22Rv1 (cell line): ENCODE results near the gene NFIA.

ENCODE experiments used
- ZFX ChIP-seq: fragments of 450-650 bp; IDR thresholded peaks from 2 replicates; pipeline ENCODE4 v1.6.1; 2017; ENCODE audit warnings: antibody characterized with exemption, borderline replicate concordance
- TF ChIP-seq, protein P1 (sequence below): fragments of 450-650 bp; IDR thresholded peaks from 2 replicates; pipeline ENCODE4 v1.5.1; 2017; ENCODE audit warnings: mild to moderate bottlenecking

DNA sequence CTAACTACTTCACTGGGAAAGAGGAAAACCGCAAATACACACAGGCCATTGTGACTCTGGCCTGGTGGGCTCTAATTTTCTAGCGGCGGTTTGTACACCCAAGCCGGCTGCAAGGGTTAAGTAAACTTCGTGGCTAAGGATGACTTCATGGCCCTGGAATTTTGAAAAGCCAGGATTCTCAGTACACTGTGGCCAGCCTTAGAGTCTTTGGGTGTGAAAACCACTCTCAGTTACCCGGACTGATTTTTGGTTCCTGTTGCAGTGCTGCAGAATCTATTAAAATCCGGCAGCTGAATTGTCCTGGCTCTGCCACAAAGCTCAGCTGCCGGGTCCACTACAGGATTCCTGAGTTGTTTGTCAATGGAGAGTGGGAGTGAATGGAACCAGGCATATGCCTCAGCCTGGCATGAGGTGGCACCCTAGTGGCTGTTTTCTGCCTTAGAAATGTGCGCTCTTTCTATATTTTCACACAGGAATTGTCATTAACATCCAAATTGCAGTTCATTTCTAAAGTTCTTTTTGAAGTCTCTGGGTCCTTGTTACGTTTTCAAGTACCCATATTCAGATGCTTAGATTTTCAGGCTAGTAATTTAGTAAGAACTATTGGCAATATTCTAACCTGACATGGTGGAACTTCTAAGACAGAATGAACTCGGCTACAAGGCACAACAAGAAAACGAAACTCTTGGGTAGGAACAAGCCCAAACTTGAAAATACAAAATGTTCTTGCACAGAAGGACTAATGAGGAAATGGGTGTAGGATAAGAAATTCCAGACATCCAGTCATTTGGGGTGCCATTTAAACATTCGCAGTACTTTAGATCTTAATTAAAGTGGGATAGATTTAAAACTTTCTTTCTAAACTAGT lies 255.9 kb downstream of the NFIA start:
- TF ChIP-seq, protein P1, sequence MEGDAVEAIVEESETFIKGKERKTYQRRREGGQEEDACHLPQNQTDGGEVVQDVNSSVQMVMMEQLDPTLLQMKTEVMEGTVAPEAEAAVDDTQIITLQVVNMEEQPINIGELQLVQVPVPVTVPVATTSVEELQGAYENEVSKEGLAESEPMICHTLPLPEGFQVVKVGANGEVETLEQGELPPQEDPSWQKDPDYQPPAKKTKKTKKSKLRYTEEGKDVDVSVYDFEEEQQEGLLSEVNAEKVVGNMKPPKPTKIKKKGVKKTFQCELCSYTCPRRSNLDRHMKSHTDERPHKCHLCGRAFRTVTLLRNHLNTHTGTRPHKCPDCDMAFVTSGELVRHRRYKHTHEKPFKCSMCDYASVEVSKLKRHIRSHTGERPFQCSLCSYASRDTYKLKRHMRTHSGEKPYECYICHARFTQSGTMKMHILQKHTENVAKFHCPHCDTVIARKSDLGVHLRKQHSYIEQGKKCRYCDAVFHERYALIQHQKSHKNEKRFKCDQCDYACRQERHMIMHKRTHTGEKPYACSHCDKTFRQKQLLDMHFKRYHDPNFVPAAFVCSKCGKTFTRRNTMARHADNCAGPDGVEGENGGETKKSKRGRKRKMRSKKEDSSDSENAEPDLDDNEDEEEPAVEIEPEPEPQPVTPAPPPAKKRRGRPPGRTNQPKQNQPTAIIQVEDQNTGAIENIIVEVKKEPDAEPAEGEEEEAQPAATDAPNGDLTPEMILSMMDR, result peak; percentile 85
- no peak for TF ChIP-seq ZFX
